ENCODE measurements around the gene SPOCK2.
"Not testable (repeated sequence)": the region's sequence is repeated elsewhere in the genome, so short reads cannot be mapped to it uniquely, and the experiment has no call there.

The SPOCK2 gene

DNA sequence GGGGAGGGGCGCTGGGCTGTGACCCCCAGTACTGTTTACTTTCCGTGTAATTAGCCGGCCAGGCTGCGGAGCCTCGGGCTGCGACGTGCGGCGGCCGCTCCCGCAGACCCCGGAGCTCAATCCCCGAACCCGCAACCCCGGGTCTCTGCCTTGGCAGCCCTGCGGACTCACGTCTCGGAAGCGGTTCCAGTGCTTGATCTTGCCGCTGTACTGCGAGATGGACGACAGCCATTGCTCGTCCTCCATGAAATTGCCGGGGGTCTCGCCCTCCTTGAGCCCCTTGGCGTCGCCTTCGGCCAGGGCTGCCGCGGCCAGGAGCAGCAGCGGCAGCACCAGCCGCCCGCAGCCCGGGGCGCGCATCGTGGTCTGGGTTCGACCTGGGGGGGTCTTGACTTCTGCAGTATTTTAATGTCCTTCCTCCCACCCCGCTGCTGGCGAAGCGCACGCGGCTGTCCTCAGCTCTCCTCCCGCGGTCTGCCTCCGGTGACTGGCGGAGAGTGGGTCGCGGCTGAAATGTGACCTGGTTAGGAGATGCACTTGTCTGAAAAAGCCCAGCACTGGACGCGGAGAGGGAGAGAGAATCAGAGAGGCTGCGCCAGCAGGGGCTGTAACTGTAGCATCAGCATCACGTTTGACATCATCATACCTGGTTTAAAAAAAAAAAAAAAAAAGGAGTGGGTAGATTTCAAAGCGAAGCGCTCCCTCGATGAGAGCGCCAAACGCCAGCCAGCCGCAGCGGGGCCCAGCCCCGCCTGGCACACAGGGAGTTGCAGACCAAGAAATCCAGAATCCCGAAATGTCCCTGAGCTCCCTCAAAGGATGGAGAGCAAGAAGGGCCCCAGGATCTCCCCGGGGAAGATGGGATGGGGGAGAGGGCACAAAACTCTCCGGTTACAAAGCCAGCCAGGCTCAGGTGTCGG is at the start of gene SPOCK2:
Gene SPOCK2 (minus strand): TSS at position 583 of the 920 bp plus-strand sequence. CDS start 223 bp downstream, at position 360.
- DNase-seq = no peak

DNA sequence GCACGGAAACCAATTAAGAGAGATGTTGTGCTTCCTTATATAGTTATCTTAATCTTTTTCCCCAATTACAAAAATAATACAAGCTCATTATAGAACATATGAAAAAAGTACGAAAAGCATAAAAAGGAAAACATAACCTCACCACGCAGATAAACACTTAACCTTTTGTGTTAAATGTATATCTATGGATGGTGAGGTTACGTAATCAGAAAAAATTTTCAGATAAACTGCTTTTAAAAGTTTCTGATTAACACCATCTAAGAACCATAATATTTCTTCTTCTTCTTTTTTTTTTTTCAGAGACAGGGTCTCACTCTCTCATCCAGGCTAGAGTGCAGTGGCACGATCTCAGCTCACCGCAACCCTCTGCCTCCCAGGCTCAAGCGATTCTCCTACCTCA is 49.2 kb upstream of the SPOCK2 start:
- DNase-seq = no peak

DNA sequence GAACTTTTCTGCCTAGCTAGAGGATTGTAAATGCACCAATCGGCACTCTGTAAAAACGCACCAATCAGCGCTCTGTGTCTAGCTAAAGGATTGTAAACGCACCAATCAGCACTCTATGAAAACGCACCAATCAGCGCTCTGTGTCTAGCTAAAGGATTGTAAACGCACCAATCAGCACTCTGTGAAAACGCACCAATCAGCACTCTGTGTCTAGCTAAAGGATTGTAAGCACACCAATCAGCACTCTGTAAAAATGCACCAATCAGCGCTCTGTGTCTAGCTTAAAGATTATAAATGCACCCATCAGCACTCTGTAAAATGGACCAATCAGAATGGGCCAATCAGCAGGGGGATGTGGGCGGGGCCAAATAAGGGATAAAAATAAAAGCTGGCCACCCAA is 47.9 kb upstream of the SPOCK2 start:
- DNase-seq = not testable (repeated sequence)

DNA sequence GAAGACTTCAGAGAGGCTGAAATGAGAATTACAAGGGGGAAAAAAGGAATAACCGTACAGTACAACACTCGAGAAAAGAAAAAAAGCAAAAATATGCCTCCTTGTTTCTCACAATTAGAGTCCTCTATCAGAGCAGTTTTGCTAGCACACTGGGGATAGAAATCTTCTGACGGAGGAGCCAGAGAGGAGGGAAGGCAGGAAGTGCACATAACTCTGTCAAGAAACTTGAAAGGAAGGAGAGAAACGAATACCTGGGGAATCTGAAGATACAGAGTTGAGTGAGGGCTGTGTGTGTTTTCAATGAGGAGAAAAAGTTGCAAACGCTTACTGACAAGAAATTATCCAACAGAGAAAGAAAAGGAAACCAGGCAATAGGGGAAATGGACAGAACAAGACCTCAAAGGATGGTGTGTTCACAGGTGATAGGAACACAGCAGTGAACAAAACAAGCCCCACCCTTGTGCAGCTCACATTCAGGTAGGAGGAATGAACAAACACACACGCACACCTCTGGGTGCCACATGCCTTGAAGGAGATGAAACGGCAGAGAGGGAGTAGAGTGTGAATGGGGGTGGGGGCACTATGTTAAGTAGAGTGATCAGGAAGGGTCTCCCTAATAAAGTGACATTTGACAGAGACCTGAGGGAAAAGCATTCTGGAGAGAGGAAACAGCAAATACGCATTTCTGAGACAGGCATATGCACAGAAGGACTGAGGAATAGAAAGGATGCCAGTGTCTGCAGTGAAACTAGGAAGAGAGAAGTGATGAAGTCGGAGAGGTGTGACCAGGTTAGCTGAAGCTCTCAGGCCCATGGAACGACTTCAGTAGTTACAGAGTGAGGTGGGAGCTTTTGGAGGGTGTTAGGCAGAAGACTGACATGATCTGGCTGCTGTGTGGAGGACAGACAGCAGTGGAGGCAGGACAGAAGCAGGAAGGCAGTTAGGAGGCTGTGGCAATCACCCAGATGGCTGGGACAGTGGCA is 46.7 kb upstream of the SPOCK2 start:
- DNase-seq = no peak

DNA sequence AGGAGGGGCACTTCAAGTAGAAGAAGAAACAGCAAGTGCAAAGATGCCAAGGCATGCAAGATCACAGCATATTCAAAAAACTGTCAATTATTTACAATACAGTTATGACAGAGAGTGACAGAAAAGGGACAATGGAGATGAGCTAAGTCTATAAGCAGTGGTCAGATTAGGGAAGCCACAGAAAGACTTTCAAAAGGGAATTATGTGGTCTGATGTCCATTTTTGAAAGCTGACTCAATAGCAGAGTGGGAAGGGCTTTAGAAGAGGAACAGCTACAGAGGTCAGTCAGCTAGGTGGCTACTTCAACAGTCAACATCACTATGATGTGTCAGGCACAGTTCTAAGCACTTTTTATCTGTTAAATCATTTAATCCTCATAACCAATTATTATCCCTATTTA is 45.2 kb upstream of the SPOCK2 start:
- no peak for DNase-seq

DNA sequence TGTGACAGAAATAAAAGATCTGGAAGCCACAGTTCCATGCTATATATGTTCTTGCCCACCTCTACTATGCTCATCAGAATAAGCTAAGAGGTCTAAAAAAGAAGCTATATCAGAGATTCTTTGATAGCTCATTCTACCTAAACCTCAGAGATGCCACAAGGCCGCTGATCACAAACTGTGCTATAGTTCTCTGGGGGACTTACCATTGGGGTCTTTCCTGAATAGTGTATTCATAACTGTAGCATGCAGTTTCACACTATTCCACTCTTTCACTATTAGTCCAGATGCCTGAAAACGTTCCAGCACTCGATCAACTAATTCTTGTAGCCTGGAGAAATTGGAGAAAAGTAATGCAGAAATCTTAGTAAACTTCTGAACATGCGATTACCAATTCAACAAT is 44.5 kb upstream of the SPOCK2 start:
- DNase-seq = no peak

DNA sequence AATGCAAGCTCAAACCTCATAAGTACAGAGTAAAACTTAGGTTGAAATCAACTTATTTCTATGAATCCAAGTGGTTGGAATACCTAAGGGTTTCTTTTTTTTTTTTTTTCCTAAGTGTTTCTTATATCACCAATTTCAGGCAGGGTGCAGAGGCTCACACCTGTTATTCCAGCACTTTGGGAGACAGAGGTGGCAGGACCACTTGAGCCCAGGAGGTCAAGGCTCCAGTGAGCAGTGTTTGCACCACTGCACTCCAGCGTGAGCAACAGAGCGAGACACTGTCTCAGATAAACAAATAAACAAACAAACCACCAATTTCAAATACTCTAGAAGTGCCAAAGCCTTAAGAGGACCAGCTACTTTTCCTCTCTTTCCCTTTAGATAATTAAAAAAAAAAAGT is 39.2 kb upstream of the SPOCK2 start:
- no peak for DNase-seq

DNA sequence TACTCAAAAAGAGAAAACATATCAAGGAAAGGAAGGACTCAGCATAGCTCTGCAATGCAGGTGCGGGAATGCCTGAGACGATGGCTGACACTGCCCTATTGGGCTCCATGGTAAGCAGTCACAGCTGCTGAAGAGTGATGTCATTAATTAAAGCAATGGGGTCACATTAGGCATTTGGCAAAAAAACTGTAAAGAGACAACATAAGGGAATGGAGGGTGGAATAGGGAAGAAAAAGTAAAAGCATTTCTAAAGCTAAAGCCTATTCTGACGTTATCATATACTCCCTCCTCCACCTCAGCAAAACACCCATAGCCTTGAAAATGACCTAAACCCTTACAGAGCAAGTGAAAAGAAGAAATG is 38.5 kb upstream of the SPOCK2 start:
- no peak for DNase-seq

GRCh38 chr10:72126184-72126871 is 38.0 kb upstream of the SPOCK2 start:
- DNase-seq = no peak

DNA sequence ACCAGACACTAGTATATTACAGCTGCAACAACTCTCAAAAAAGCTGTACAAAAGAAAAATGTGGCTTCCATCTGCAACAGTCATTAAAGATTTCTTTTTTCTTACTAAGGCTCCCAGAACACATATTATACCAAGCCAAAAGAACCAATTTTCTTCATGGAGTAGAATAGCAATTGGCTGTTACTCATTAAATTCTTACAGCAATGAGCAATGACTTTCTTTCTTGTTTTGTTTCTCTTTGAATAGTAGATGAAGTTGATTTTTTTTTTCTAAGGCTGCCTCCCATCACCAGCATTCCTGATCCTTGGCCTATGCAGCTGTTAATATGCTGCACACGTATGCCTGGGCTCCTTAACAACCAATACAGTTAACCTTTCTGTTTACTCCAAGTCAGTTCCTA is 36.6 kb upstream of the SPOCK2 start:
- DNase-seq = no peak

DNA sequence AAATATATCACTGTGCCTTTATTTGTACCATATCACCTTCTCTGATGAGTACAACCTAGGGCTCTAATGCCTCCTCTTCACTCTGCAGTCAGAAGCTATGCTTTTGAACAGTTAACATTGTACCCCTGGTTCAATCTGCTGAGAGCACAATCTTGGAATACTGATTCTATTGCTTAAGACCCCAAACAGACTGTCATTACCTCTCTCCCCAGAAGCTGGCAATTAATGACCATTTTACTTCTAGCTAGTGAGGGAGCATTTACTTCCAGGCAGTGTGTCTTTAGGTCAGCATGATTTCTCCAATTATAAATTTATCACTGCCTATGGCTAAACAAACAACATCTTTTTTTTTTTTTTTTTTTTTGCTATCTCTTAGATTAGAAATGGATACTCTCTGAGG is 36.0 kb upstream of the SPOCK2 start:
- no peak for DNase-seq

- no peak for DNase-seq
These were observed 35.3 kb upstream of the SPOCK2 start for GRCh38 chr10:72123616-72124015.

GRCh38 chr10:72122221-72122620 is 33.9 kb upstream of the SPOCK2 start:
- DNase-seq = no peak

DNA sequence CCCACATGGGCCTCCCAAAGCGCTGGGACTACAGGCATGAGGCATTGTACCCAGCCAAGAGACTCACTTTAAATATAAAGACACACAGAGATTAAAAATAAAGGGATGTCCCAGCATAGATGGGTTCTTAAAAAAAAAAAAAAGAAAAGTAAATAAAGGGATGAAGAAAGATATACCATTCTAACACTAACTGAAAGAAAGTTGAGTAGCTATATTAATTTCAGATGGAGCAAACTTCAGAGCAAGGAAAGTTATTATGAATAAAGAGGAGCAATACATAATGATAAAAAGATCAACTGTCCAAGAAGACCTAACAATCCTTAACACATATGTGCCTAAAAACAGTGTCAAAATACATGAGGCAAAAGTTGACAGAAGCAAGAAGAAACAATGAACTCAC is 33.0 kb upstream of the SPOCK2 start:
- no peak for DNase-seq

DNA sequence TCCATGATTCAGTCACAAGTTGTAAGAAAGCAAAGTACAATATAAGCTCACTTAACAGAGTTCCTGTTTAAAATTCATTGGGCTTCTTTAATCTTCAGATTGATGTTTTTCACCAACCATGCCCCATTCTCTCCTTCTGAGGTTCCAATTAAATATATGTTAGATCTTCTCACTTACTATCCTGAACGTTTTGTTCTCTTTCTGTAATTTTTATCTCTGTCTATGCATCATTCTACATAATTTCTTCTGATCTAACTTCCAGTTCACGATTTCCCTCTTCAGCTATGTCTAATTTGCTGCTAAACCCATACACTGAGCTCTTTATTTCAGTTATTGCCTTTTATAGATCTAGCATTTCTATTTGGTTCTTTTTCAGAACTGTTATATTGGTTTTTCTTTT is 28.0 kb upstream of the SPOCK2 start:
- no peak for DNase-seq

GRCh38 chr10:72114706-72115450 is 26.5 kb upstream of the SPOCK2 start:
- no peak for DNase-seq

DNA sequence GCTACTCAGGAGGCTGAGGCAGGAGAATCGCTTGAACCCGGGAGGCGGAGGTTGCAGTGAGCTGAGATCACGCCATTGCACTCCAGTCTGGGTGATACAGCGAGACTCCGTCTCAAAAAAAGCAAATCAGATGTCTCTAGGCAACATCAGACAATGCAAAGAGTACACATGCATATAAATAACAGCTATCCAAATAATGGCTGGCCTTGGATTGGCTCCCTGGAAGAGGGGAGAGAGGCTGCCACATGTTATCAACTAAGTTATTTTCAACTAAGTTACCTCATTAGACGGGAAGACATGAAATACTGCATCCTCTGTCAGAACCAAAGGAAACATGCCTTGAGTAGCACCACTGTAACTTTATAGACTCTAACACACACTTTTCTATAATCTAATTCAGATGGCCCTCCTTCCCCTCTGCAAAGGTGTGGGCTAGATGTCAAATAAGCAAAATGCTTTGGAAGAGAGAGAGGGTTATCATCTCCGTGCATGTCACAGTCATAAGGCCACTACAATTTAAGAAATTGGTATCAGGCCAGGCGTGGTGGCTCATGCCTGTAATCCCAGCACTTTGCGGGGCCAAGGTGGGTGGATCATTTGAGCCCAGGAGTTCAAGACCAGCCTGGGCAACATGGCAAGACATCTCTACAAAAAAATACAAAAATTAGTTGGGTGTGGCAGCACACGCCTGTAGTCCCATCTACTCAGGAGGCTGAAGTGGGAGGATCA is 22.5 kb upstream of the SPOCK2 start:
- no peak for DNase-seq

GRCh38 chr10:72109636-72110157 is 21.3 kb upstream of the SPOCK2 start:
- no peak for DNase-seq

DNA sequence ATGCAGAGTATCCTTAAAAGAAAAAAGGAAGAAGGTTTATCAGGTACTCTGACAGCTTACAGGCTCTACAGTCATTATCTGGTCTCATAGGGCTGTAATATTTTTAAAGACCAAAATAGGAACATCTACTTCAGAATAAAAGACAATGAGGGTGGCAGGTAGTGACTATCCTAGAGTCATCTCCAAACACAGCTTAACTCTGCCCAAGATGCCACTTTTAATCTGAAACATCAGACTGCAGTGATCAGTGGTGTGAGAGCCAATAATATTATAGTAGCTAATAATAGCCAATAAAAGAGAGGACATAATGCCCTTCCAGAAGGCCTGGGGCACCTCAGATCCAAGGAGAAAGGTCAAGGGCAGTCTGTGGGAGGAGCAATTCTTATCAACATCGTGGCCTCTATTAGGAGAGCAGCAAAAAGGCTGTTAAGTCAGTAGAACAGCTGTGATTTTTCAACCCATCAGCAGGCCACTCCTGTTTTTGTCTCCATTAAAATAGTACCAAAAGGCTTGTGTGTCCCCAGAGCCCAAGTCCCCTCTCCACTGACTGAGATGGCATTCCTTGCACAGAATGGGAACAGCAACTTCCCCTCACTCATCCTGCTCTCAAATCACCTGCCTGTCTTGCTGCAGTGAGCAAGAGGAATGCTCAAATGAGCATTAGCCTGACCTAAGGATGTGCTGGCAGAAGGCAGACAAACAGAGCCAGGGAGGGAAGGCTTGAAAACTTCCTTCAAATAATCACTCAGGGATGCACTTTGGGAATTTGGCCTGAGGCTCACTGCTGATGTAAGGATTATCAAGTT is 20.7 kb upstream of the SPOCK2 start:
- DNase-seq = no peak

DNA sequence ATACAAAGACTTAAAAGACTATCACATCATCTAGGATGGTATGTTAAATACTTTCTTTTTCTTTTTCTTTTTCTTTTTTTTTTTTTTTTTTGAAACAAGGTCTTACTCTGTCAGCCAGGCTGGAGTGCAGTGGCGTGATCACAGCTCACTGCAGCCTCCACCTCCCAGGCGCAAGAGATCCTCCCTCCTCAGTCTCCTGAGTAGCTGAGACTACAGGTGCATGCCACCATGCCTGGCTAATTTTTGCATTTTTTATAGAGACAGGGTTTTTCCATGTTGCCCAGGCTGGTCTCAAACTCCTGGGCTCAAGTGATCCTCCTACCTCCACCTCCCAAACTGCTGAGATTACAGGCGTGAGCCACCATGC is 19.6 kb upstream of the SPOCK2 start:
- not testable (repeated sequence) for DNase-seq

All from amniotic stem cell (primary cell).